Measurements from ENCODE around the gene AKT3.

AKT3 gene

DNA sequence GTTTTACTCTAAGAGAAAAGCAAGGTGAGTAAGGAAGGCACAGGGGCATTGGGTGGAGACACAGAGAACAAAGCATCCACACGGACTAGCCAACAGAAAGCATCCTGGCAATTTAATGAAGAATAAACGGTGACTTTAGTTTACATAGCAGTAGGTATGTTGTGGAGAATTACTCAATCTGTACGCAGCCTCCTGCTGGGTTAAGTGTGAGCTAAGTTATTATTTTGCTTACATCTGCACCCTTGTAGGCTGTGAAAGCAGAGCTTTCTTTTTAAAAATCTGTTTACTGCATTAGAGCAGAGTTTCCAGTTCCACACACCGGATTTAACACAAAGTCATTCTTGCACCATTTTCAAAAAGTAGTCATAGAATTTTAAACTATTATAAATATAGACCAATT lies 144.5 kb downstream of the AKT3 start:
- no peak overlapping the region for H3K4me3 ChIP-seq (ENCODE audit: low read depth, low read length)
- TF ChIP-seq, protein P1, sequence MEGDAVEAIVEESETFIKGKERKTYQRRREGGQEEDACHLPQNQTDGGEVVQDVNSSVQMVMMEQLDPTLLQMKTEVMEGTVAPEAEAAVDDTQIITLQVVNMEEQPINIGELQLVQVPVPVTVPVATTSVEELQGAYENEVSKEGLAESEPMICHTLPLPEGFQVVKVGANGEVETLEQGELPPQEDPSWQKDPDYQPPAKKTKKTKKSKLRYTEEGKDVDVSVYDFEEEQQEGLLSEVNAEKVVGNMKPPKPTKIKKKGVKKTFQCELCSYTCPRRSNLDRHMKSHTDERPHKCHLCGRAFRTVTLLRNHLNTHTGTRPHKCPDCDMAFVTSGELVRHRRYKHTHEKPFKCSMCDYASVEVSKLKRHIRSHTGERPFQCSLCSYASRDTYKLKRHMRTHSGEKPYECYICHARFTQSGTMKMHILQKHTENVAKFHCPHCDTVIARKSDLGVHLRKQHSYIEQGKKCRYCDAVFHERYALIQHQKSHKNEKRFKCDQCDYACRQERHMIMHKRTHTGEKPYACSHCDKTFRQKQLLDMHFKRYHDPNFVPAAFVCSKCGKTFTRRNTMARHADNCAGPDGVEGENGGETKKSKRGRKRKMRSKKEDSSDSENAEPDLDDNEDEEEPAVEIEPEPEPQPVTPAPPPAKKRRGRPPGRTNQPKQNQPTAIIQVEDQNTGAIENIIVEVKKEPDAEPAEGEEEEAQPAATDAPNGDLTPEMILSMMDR (IDR thresholded peaks at IDR 0.05; ENCODE audit: control insufficient read depth, extremely low read depth, insufficient read depth), result no peak
- no peak for DNase-seq (ENCODE audit: low read depth)

DNA sequence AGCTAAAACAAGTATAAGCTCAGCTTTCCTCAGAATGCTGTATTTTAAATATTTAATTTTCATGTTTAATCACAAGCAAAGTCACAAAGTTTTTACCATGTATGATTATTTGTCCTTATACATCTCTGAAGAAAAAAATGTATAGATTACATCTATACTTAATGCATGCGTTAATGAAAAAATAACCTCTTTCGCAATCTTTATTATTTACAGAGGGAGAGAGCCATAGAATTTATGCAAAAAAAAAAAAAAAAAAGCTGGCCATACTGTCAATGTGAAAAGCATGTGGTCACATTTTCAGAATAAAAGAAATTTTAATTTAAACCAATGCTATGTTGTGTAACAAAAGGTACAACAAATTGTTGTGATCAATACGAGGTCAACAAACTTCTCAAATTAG lies 148.2 kb downstream of the AKT3 start:
- no peak for DNase-seq (ENCODE audit: low read depth)
- H3K4me3 ChIP-seq (ENCODE audit: low read depth, low read length), result no peak overlapping the region
- TF ChIP-seq, protein P1 (IDR thresholded peaks at IDR 0.05; ENCODE audit: control insufficient read depth, extremely low read depth, insufficient read depth), result no peak

DNA sequence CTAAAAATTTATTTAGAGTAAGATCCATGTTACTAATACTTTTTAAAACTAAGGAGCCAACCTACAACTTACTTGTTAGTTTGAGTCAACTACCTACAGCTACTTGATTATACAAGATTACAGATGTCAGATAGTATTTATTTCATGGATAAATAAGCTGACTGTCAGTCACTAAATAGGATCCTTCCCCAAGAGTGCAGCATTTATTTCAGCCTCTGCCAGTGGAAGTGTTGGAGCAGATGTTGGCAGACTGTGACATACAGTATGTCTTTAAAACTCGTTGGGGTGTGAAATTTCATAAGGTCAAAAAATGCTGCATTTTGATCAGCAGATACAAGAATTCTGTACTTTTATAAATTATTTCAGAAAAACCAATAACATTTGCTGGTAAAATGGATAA lies 156.2 kb downstream of the AKT3 start:
- no peak for DNase-seq (ENCODE audit: low read depth)
- no peak overlapping the region for H3K4me3 ChIP-seq (ENCODE audit: low read depth, low read length)
- TF ChIP-seq, protein P1 (IDR thresholded peaks at IDR 0.05; ENCODE audit: control insufficient read depth, extremely low read depth, insufficient read depth), result no peak

DNA sequence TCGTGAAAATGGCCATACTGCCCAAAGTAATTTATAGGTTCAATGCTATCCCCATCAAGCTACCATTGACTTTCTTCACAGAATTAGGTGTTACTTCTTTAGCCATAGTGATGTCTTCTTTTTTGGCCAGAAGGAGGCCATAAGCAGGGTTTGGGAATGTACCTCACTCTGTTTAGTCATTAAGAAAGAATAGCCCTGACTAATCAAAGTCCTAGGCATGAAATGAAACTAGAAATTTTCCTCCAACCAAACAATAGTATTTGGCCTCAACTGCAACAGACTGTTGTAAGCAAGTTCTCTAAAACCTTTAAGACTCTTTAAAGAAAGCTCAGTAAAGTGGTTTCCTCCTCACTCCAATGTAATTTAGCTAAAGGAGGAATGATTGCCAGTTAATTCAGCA lies 163.9 kb downstream of the AKT3 start:
- H3K4me3 ChIP-seq (ENCODE audit: low read depth, low read length), result no peak overlapping the region
- TF ChIP-seq, protein P1 (IDR thresholded peaks at IDR 0.05; ENCODE audit: control insufficient read depth, extremely low read depth, insufficient read depth), result no peak
- no peak for DNase-seq (ENCODE audit: low read depth)

DNA sequence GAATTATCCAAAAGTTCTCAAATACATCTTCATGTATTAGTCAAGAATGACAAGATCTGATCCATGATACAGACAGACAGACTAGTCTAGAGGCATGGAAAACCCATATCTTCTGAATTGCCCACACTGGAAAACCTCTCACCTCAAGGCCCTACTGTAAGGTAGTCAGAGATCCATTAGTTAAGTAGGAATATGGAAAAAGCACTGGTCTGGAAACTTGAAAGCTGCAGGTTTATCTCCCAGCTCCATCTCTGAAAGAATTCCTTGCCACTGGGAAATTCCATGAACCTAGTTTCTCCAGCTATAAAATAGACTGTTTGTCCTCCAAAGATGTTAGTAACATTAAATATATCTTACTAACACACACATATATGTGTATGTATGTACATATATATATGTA lies 169.2 kb downstream of the AKT3 start:
- no peak for DNase-seq (ENCODE audit: low read depth)
- no peak overlapping the region for H3K4me3 ChIP-seq (ENCODE audit: low read depth, low read length)
- TF ChIP-seq, protein P1 (IDR thresholded peaks at IDR 0.05; ENCODE audit: control insufficient read depth, extremely low read depth, insufficient read depth), result no peak

DNA sequence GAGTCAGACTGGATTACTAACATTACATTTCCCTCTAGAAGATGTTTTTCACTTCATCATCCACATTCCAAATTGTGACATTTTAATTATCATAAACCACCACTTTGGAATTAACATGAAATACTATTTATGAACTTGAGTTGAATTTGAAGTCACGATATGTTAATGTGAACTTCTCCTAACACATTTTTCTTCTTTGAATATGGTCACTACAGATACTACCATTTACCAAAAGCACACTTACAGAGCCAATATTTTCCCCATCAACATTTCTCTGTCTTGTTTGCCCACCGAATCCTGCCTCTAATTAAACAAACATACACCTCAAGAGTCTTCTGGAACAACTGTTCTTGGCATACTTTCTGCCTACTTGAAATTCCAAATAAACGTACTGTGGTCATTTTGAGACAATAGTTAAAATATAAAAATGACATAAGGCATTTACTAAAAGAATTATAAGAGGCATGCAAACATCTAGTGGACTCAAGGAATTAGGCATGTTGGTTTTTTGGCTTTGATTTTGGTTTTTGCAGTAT lies 177.4 kb downstream of the AKT3 start:
- DNase-seq (ENCODE audit: low read depth), result no peak
- no peak overlapping the region for H3K4me3 ChIP-seq (ENCODE audit: low read depth, low read length)
- TF ChIP-seq, protein P1 (IDR thresholded peaks at IDR 0.05; ENCODE audit: control insufficient read depth, extremely low read depth, insufficient read depth), result no peak

DNA sequence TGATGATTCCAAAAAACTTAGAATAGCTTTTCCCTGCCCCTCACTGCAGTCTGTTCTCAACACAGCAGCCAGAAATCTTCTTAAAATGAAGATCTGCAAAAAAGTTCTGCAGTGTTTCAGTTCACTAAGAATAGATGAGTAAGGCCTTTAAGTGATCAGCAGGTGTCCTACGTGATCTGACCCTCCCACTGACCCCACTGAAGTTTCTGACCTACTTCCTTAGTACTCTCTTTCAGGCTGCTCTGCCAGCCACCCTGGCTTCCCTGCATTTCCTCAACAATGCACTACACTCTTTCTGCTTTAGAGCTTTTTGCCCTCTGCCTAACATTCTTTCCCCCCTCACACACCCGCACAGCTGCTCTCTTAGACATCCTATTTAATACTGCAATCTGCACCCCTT lies 182.5 kb downstream of the AKT3 start:
- no peak for DNase-seq (ENCODE audit: low read depth)
- TF ChIP-seq, protein P1 (IDR thresholded peaks at IDR 0.05; ENCODE audit: control insufficient read depth, extremely low read depth, insufficient read depth), result no peak
- no peak overlapping the region for H3K4me3 ChIP-seq (ENCODE audit: low read depth, low read length)
